Activated CD4-positive, alpha-beta T cell treated with anti-CD3 and anti-CD28 coated beads for 36 hours (primary cell): ENCODE data around the gene ZNF599. TPM values are rescaled to one million over a fixed set of nuclear protein-coding genes. Genes with fewer than 3 reads are reported as not detected.

Experiments used
- ATAC-seq: fragments of 200-7000 bp; cut with Tn5 transposase; one replicate; pipeline ENCODE4 v1.10.0; 2021; ENCODE audit warnings: mild to moderate bottlenecking, moderate library complexity
- CTCF ChIA-PET: fragments of 350-600 bp; sonication (Branson Sonifier 250); formaldehyde crosslinking; loops from one replicate; lab custom pipeline; 2021; ENCODE audit warnings: antibody characterized with exemption; lab: Charles Lee
- POLR2A ChIA-PET: fragments of 350-600 bp; sonication (Branson Sonifier 250); formaldehyde crosslinking; loops from one replicate; lab custom pipeline; 2021; ENCODE audit warnings: antibody characterized with exemption, inconsistent platforms; lab: Charles Lee
- DNase-seq: peaks from one replicate; pipeline ENCODE4 v3.0.0-alpha.2; 2020
- H3K27ac Mint-ChIP-seq: one replicate; pipeline ENCODE4 v1.8.0; 2021; ENCODE audit warnings: mixed read lengths
- H3K27me3 Mint-ChIP-seq: one replicate; pipeline ENCODE4 v1.8.0; 2021; ENCODE audit warnings: mixed read lengths
- H3K36me3 Mint-ChIP-seq: one replicate; pipeline ENCODE4 v1.8.0; 2021; ENCODE audit warnings: low read depth, mixed read lengths
- H3K4me1 Mint-ChIP-seq: one replicate; pipeline ENCODE4 v1.8.0; 2021; ENCODE audit warnings: mixed read lengths
- H3K4me3 Mint-ChIP-seq: one replicate; pipeline ENCODE4 v1.8.0; 2021; ENCODE audit warnings: mild to moderate bottlenecking, moderate library complexity, mixed read lengths
- H3K9me3 Mint-ChIP-seq: one replicate; pipeline ENCODE4 v1.8.0; 2021; ENCODE audit warnings: low read depth, mixed read lengths
- intact Hi-C, 2 experiments: fragments of 100-400 bp; cut with DNase I in 1 of 2; cut with micrococcal nuclease in 1 of 2; formaldehyde crosslinking; loops; one replicate each; pipeline versions ENCODE4 v1.14.2 to v1.15.1; 2022 to 2024; cut with DNase I, micrococcal nuclease
- total RNA-seq, 2 experiments: library from RNA; stranded (reverse); gene quantifications; one replicate each; pipeline ENCODE4 v1.2.3, GENCODE V29; 2021

Gene ZNF599
- total RNA-seq, 2 experiments from 2014 or later = 3.5 to 3.7 TPM

GRCh38 chr19:34787059-34787824, 14.2 kb upstream of the ZNF599 start:
- no peak overlapping the region for H3K27ac Mint-ChIP-seq
- H3K36me3 Mint-ChIP-seq = peaks cover under 1% of the 10 kb centered on the region
- no peaks in the 10 kb centered on the region for H3K4me1 Mint-ChIP-seq
- no peak for DNase-seq
- H3K4me3 Mint-ChIP-seq = no peak overlapping the region
- no peaks in the 10 kb centered on the region for H3K9me3 Mint-ChIP-seq
- no peak for ATAC-seq
- ChIA-PET CTCF (no interaction called here), POLR2A (no interaction called here)
- intact Hi-C loops = no loop called here
- no peaks in the 10 kb centered on the region for H3K27me3 Mint-ChIP-seq

GRCh38 chr19:34786236-34786635, 13.2 kb upstream of the ZNF599 start:
- DNase-seq (no peak), ATAC-seq (no peak)
- Mint-ChIP-seq H3K36me3 (no peaks in the 10 kb centered on the region), H3K4me3 (no peak overlapping the region), H3K27me3 (no peaks in the 10 kb centered on the region), H3K4me1 (no peaks in the 10 kb centered on the region), H3K27ac (no peak overlapping the region), H3K9me3 (no peaks in the 10 kb centered on the region)
- intact Hi-C loops = no loop called here
- ChIA-PET POLR2A (no interaction called here), CTCF (interaction anchor here (0.6 kb wide), 1 partner anchor 94 kb away, joined by 3 read pairs; no protein-coding TSS in a partner anchor)

DNA sequence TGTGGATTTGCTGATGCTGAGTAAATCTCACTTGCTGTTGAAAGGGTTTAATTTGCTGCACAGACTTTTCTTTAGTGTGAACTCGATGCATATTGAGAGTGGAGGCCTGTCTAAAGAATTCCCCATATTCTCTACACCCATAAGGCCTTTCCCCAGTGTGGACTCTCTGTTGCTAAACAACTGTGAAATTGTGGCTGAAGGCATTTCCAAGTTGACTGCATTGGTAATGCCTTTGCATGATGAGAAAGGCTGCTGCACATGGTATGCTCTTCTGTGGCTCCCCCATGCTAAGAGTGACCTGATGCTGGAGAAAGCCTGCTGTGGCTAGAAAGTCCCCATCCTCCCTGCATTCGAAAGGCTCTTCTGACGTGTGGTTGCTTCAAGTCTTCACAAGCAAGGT, 6.6 kb upstream of the ZNF599 start:
- ATAC-seq = no peak

DNA sequence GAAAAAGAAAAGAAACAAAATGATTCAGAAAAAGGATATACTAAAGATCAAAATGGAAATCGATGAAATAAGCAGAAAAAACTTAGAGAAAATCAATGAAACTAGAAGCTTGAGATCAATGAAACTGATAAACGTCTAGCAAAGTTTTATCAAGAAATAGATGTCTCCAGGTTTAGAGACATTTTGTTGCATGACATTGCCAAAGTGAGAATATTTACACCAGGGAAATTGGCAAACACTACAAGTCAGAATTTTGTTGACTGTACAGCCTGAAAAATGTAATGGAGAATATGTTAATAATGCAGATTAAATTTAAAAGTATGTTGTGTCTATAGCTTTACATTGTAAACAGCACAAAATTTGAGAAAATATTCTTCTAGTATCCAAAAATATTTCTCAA, 5.3 kb upstream of the ZNF599 start:
- intact Hi-C loops = no loop called here
- H3K4me1 Mint-ChIP-seq = no peaks in the 10 kb centered on the region
- H3K36me3 Mint-ChIP-seq = no peaks in the 10 kb centered on the region
- peaks cover 3% of the 10 kb centered on the region for H3K9me3 Mint-ChIP-seq
- ChIA-PET POLR2A (no interaction called here), CTCF (interaction anchor here (1.0 kb wide), 1 partner anchor 52 kb away, joined by 3 read pairs; no protein-coding TSS in a partner anchor)
- H3K27ac Mint-ChIP-seq = no peak overlapping the region
- H3K27me3 Mint-ChIP-seq = peaks cover 9% of the 10 kb centered on the region
- ATAC-seq (no peak), DNase-seq (no peak)
- no peak overlapping the region for H3K4me3 Mint-ChIP-seq

More for the DNA sequence above, 6.6 kb upstream of the ZNF599 start:
- Mint-ChIP-seq H3K4me1 (no peaks in the 10 kb centered on the region), H3K4me3 (no peak overlapping the region), H3K27ac (no peak overlapping the region), H3K9me3 (peaks cover 3% of the 10 kb centered on the region), H3K36me3 (no peaks in the 10 kb centered on the region), H3K27me3 (peaks cover 9% of the 10 kb centered on the region)
- POLR2A ChIA-PET = no interaction called here
- DNase-seq = no peak
- intact Hi-C loops = no loop called here
- CTCF ChIA-PET = no interaction called here

GRCh38 chr19:34774857-34775256, 1.8 kb upstream of the ZNF599 start:
- H3K36me3 Mint-ChIP-seq = peaks cover 2% of the 10 kb centered on the region
- no peak for DNase-seq
- intact Hi-C loops = no loop called here
- no peak overlapping the region for H3K27ac Mint-ChIP-seq
- no peak overlapping the region for H3K4me3 Mint-ChIP-seq
- peaks cover 3% of the 10 kb centered on the region for H3K9me3 Mint-ChIP-seq
- ChIA-PET CTCF (no interaction called here), POLR2A (no interaction called here)
- ATAC-seq = no peak
- peaks cover 9% of the 10 kb centered on the region for H3K27me3 Mint-ChIP-seq
- peaks cover 11% of the 10 kb centered on the region for H3K4me1 Mint-ChIP-seq

- Mint-ChIP-seq H3K27ac (no peak overlapping the region), H3K9me3 (peaks cover 3% of the 10 kb centered on the region), H3K36me3 (peaks cover 4% of the 10 kb centered on the region), H3K27me3 (peaks cover 9% of the 10 kb centered on the region), H3K4me3 (peak overlapping the region; percentile 83), H3K4me1 (peaks cover 11% of the 10 kb centered on the region)
- CTCF ChIA-PET = interaction anchor here (0.6 kb wide), 1 partner anchor 50 kb away, joined by 3 read pairs; no protein-coding TSS in a partner anchor
- DNase-seq = no peak
- POLR2A ChIA-PET = no interaction called here
- intact Hi-C loops = loop anchor here (1.0 kb wide), 5 partner anchors 39 to 345 kb away; partner anchors contain the start of genes SCGB2B2 (in 2 of the 2), ZNF302 (in 2 of the 2), UBA2 (in 1 of the 2) and ZNF181 (in 1 of the 2)
- no peak for ATAC-seq
These were observed 495 bp upstream of the ZNF599 start for GRCh38 chr19:34773555-34773864.

- H3K4me1 Mint-ChIP-seq = peaks cover 11% of the 10 kb centered on the region
- ChIA-PET CTCF (interaction anchor here (0.7 kb wide), 1 partner anchor 25 kb away, joined by 3 read pairs; no protein-coding TSS in a partner anchor), POLR2A (no interaction called here)
- DNase-seq = no peak
- no peak for ATAC-seq
- no peaks in the 10 kb centered on the region for H3K27me3 Mint-ChIP-seq
- H3K9me3 Mint-ChIP-seq = peaks cover 24% of the 10 kb centered on the region
- intact Hi-C loops = no loop called here
- H3K4me3 Mint-ChIP-seq = no peak overlapping the region
- H3K27ac Mint-ChIP-seq = no peak overlapping the region
- peaks cover 51% of the 10 kb centered on the region for H3K36me3 Mint-ChIP-seq
These were observed 5.1 kb downstream of the ZNF599 start for GRCh38 chr19:34767951-34768350.

GRCh38 chr19:34766386-34766785, 6.6 kb downstream of the ZNF599 start:
- peaks cover 64% of the 10 kb centered on the region for H3K36me3 Mint-ChIP-seq
- H3K4me3 Mint-ChIP-seq = no peak overlapping the region
- peaks cover 2% of the 10 kb centered on the region for H3K4me1 Mint-ChIP-seq
- ChIA-PET CTCF (no interaction called here), POLR2A (no interaction called here)
- ATAC-seq (no peak), DNase-seq (no peak)
- no peaks in the 10 kb centered on the region for H3K27me3 Mint-ChIP-seq
- H3K9me3 Mint-ChIP-seq = peaks cover 37% of the 10 kb centered on the region
- no peak overlapping the region for H3K27ac Mint-ChIP-seq
- intact Hi-C loops = no loop called here

- H3K4me3 Mint-ChIP-seq = no peak overlapping the region
- H3K36me3 Mint-ChIP-seq = peaks cover 63% of the 10 kb centered on the region
- no peak for DNase-seq
- no peaks in the 10 kb centered on the region for H3K4me1 Mint-ChIP-seq
- no peaks in the 10 kb centered on the region for H3K27me3 Mint-ChIP-seq
- H3K9me3 Mint-ChIP-seq = peaks cover 64% of the 10 kb centered on the region
- H3K27ac Mint-ChIP-seq = no peak overlapping the region
- intact Hi-C loops = loop anchor here in 1 of 2 experiments (10.0 kb wide), 1 partner anchor 185 kb away; no protein-coding TSS in a partner anchor
- CTCF ChIA-PET = interaction anchor here (0.7 kb wide), 1 partner anchor 13 kb away, joined by 3 read pairs; no protein-coding TSS in a partner anchor
- POLR2A ChIA-PET = no interaction called here
- ATAC-seq = no peak
These were observed 13.6 kb downstream of the ZNF599 start for GRCh38 chr19:34759218-34759917.

GRCh38 chr19:34757441-34757840, 15.6 kb downstream of the ZNF599 start:
- Mint-ChIP-seq H3K4me3 (no peak overlapping the region), H3K27me3 (no peaks in the 10 kb centered on the region), H3K9me3 (peaks cover 60% of the 10 kb centered on the region), H3K4me1 (no peaks in the 10 kb centered on the region), H3K27ac (no peak overlapping the region), H3K36me3 (peaks cover 54% of the 10 kb centered on the region)
- intact Hi-C loops = loop anchor here in 1 of 2 experiments (10.0 kb wide), 1 partner anchor 187 kb away; no protein-coding TSS in a partner anchor
- CTCF ChIA-PET = no interaction called here
- ATAC-seq = no peak
- no peak for DNase-seq
- POLR2A ChIA-PET = no interaction called here

DNA sequence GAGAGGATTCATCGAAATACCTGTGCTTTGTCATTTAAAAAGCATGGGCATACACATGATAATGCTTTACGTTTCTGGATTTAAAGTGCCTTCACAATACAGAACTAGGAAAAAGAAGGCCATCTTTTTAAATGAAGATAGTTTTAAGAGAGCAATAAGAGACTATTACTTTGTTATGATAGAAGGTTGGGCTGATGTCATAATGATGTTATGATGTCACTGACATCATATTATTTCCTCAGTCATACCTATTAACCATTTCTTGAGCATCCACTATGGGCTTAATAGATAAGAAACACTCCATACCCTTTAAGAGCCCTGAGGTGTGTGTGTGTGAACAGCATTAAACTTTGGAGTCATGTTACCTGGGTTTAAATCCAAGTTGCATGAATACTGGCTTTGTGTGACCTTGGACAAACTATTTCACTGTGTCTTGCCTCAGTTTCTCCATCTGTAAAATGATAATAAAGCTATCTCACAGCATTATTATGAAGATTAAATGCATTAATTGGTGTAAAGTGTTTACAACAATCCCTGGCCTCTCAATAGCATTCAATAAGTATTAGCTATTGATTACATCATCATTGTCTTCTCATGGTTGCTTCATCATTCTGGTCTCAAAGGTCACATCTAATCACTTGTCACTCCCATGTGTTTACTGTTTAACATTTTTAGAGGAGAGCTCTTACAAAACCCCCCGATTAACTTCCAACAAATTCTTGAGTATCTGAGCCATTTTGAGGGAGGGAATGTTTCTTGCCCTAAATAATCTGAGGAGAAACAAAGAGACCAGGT, 27.9 kb downstream of the ZNF599 start:
- no peaks in the 10 kb centered on the region for H3K27me3 Mint-ChIP-seq
- H3K36me3 Mint-ChIP-seq = peaks cover 57% of the 10 kb centered on the region
- ChIA-PET CTCF (interaction anchor here (0.6 to 1.4 kb wide), 3 partner anchors 10 to 130 kb away, joined by 3 to 4 read pairs (median 3); no protein-coding TSS in a partner anchor), POLR2A (interaction anchor here (0.7 kb wide), 1 partner anchor 12 kb away, joined by 3 read pairs; no protein-coding TSS in a partner anchor)
- no peak overlapping the region for H3K4me3 Mint-ChIP-seq
- DNase-seq (no peak), ATAC-seq (no peak)
- peaks cover 66% of the 10 kb centered on the region for H3K9me3 Mint-ChIP-seq
- no peaks in the 10 kb centered on the region for H3K4me1 Mint-ChIP-seq
- H3K27ac Mint-ChIP-seq = no peak overlapping the region
- intact Hi-C loops = no loop called here
